ENCODE results near the gene RSRC2. TPM values are rescaled to one million over a fixed set of nuclear protein-coding genes. Genes with fewer than 3 reads are reported as not detected.

The RSRC2 gene
- total RNA-seq, 1 experiment from 2014 or later, result 68.7 TPM

GRCh38 chr12:122523846-122524718 is 2.7 kb downstream of the RSRC2 start:
- peak overlapping the region; percentile 96; the same call in 1 of the 2 replicates for H3K9ac ChIP-seq (ENCODE audit: low read length)
- ChIA-PET POLR2A (interaction anchor here (1.0 kb wide), 2 partner anchors 23 to 124 kb away, joined by 3 read pairs; partner anchors contain the start of gene ZCCHC8), CTCF (no interaction called here), RAD21 (ENCODE audit: low non-redundant PET in 1 of 2, low total read pairs in 2 of 2, uncharacterized antibody in 2 of 2, unreplicated experiment in 2 of 2) (no interaction called here)
- ATAC-seq (no peak), DNase-seq (ENCODE audit: low read depth, low spot score) (no peak)
- peaks cover 38 to 52% of the 10 kb centered on the region in 2 experiments for H3K36me3 ChIP-seq (ENCODE audit: control insufficient read depth in 1 of 2, insufficient read depth in 2 of 2, low read length in 2 of 2)
- no peaks in the 10 kb centered on the region for H3K9me2 ChIP-seq (ENCODE audit: insufficient read depth)
- intact Hi-C loops (cut with micrococcal nuclease), result no loop called here
- no peak overlapping the region for H2AFZ ChIP-seq (ENCODE audit: low read depth, low read length, poor library complexity, severe bottlenecking)
- peaks cover 96% of the 10 kb centered on the region for H3K79me2 ChIP-seq (ENCODE audit: insufficient read depth, low read length)
- TF ChIP-seq ZFX (IDR thresholded peaks at IDR 0.05) (no peak), YY1 (IDR thresholded peaks at IDR 0.05; ENCODE audit: extremely low read depth, insufficient replicate concordance, low read depth, low read length) (no peak), SRF (IDR thresholded peaks at IDR 0.05; ENCODE audit: low read depth) (no peak), ZNF274 (IDR thresholded peaks at IDR 0.05; ENCODE audit: low read depth, low read length) (no peak), SP1 (IDR thresholded peaks at IDR 0.05; ENCODE audit: low read depth) (no peak)
- TF ChIP-seq, protein P1, sequence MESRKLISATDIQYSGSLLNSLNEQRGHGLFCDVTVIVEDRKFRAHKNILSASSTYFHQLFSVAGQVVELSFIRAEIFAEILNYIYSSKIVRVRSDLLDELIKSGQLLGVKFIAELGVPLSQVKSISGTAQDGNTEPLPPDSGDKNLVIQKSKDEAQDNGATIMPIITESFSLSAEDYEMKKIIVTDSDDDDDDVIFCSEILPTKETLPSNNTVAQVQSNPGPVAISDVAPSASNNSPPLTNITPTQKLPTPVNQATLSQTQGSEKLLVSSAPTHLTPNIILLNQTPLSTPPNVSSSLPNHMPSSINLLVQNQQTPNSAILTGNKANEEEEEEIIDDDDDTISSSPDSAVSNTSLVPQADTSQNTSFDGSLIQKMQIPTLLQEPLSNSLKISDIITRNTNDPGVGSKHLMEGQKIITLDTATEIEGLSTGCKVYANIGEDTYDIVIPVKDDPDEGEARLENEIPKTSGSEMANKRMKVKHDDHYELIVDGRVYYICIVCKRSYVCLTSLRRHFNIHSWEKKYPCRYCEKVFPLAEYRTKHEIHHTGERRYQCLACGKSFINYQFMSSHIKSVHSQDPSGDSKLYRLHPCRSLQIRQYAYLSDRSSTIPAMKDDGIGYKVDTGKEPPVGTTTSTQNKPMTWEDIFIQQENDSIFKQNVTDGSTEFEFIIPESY (IDR thresholded peaks at IDR 0.05; ENCODE audit: extremely low read depth, insufficient replicate concordance, low read length), result no peak
- TF ChIP-seq, protein P2, sequence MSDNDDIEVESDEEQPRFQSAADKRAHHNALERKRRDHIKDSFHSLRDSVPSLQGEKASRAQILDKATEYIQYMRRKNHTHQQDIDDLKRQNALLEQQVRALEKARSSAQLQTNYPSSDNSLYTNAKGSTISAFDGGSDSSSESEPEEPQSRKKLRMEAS (IDR thresholded peaks at IDR 0.05), result no peak
- no TSS peak for BruUV-seq (replicated peaks)
- peak overlapping the region; percentile 78 for H3K4me2 ChIP-seq (ENCODE audit: low read length)
- H3K27me3 ChIP-seq (ENCODE audit: insufficient read depth, low read length), result no peaks in the 10 kb centered on the region
- H3K9me3 ChIP-seq (ENCODE audit: control insufficient read depth in 1 of 2, insufficient read depth in 1 of 2, low read depth in 1 of 2, low read length in 2 of 2), result no peaks in the 10 kb centered on the region
- H3K4me1 ChIP-seq (ENCODE audit: control insufficient read depth in 1 of 2, insufficient read depth in 2 of 2, low read length in 2 of 2), result peaks cover 8 to 24% of the 10 kb centered on the region in 2 experiments
- no peak overlapping the region for H3K27ac ChIP-seq (ENCODE audit: low read depth, low read length)
- H3K4me3 ChIP-seq (replicated peaks in 1 of 2; ENCODE audit: low read depth in 1 of 2, low read length in 2 of 2), result peak overlapping the region; percentile 25 to 82; a peak in 2 of 4 replicates
- peaks cover 52% of the 10 kb centered on the region for H4K20me1 ChIP-seq (ENCODE audit: insufficient read depth)
